H1 (cell line): Measurements from ENCODE around the gene PLCL1. TPM values are rescaled to one million over a fixed set of nuclear protein-coding genes. Genes with fewer than 3 reads are reported as not detected.

Experiments used
- CTCF ChIA-PET: fragments of 300-600 bp; sonication (Branson Sonifier 250); formaldehyde crosslinking; loops from one replicate; lab custom pipeline; 2021; ENCODE audit not compliant: partially characterized antibody; lab: Charles Lee
- POLR2A ChIA-PET: fragments of 300-600 bp; sonication (Branson Sonifier 250); formaldehyde crosslinking; loops from one replicate; lab custom pipeline; 2021; ENCODE audit warnings: inconsistent platforms; ENCODE audit not compliant: partially characterized antibody; lab: Charles Lee
- DNase-seq, 2 experiments: peaks; one replicate each; pipeline versions ENCODE4 v3.0.0 to v3.0.0-alpha.2; 2010 to 2022; ENCODE audit warnings: low spot score in 2 of 2, low read depth in 1 of 2, mixed read lengths in 1 of 2
- FAIRE-seq: peaks from 2 replicates; lab custom pipeline; 2011; peaks lifted over from hg19 to GRCh38; lab: Jason Lieb, UNC
- H2AFZ ChIP-seq: 2 replicates; pipeline ENCODE4 v1.8.1; 2012; ENCODE audit warnings: low read length, inconsistent platforms
- H2AK5ac ChIP-seq: 2 replicates; pipeline ENCODE4 v1.6.1; 2013; ENCODE audit warnings: low read depth, low read length
- H2BK120ac ChIP-seq: replicated peaks from 2 replicates; pipeline ENCODE3; 2013; ENCODE audit warnings: low read depth, low read length, inconsistent platforms
- H2BK12ac ChIP-seq: 2 replicates; pipeline ENCODE4 v1.6.1; 2013; ENCODE audit warnings: low read depth, low read length
- H2BK15ac ChIP-seq: 2 replicates; pipeline ENCODE4 v1.6.1; 2013; ENCODE audit warnings: low read length
- H2BK20ac ChIP-seq: 2 replicates; pipeline ENCODE4 v1.6.1; 2013; ENCODE audit warnings: low read length
- H2BK5ac ChIP-seq: 2 replicates; pipeline ENCODE4 v1.6.1; 2013; ENCODE audit warnings: low read depth, low read length
- H3K14ac ChIP-seq: 2 replicates; pipeline ENCODE4 v1.6.1; 2013; ENCODE audit warnings: inconsistent platforms; ENCODE audit not compliant: insufficient read length
- H3K18ac ChIP-seq: 2 replicates; pipeline ENCODE4 v1.6.1; 2013; ENCODE audit warnings: low read length; ENCODE audit errors: extremely low read depth
- H3K23ac ChIP-seq: 2 replicates; pipeline ENCODE4 v1.6.1; 2013; ENCODE audit warnings: inconsistent platforms; ENCODE audit not compliant: insufficient read length
- H3K23me2 ChIP-seq: 2 replicates; pipeline ENCODE4 v1.6.1; 2013; ENCODE audit warnings: low read depth, low read length
- H3K27ac ChIP-seq: 2 replicates; pipeline ENCODE4 v1.6.1; 2011; ENCODE audit warnings: low read depth, low read length, inconsistent platforms
- H3K27me3 ChIP-seq, 4 experiments: replicated peaks in 1 of 4; 1 replicate in 1 of 4; 2 replicates in 3 of 4; pipeline versions ENCODE4 v1.6.1 to v1.8.1; 2011 to 2013; ENCODE audit warnings: low read length in 3 of 4, mild to moderate bottlenecking in 3 of 4, inconsistent platforms in 2 of 4, mixed read lengths in 2 of 4, moderate library complexity in 1 of 4; ENCODE audit not compliant: control insufficient read depth in 3 of 4, insufficient read depth in 3 of 4; ENCODE audit errors: extremely low read depth in 1 of 4
- H3K36me3 ChIP-seq, 4 experiments: 2 replicates each; pipeline versions ENCODE4 v1.6.1 to v1.8.1; 2011 to 2013; ENCODE audit warnings: mild to moderate bottlenecking in 4 of 4, low read length in 3 of 4, moderate library complexity in 2 of 4, control low read depth in 1 of 4, inconsistent platforms in 1 of 4; ENCODE audit not compliant: insufficient read depth in 4 of 4, control insufficient read depth in 2 of 4
- H3K4ac ChIP-seq: replicated peaks from 2 replicates; pipeline ENCODE3; 2013; ENCODE audit warnings: low read length, low read depth, mixed read lengths, inconsistent platforms; ENCODE audit not compliant: insufficient read length
- H3K4me1 ChIP-seq, 4 experiments: replicated peaks in 1 of 4; 1 replicate in 1 of 4; 2 replicates in 3 of 4; pipeline versions ENCODE4 v1.6.1 to v1.8.1; 2011 to 2013; ENCODE audit warnings: low read length in 3 of 4, inconsistent platforms in 2 of 4, mixed read lengths in 1 of 4; ENCODE audit not compliant: insufficient read depth in 4 of 4, control insufficient read depth in 3 of 4
- H3K4me2 ChIP-seq, 2 experiments: 2 replicates each; pipeline versions ENCODE4 v1.6.1 to v1.8.1; 2011 to 2013; ENCODE audit warnings: low read depth in 2 of 2, low read length in 2 of 2, control low read depth in 1 of 2, inconsistent platforms in 1 of 2, mild to moderate bottlenecking in 1 of 2; ENCODE audit not compliant: insufficient read depth in 1 of 2
- H3K4me3 ChIP-seq, 4 experiments: fragments of 200-600, 300-600 bp in 1 of 4; sonication (generic), shearing (Covaris generic), sonication (Bioruptor Twin) in 1 of 4; 2 replicates each; pipeline versions ENCODE4 v1.5.1 to v1.8.1; 2011 to 2016; ENCODE audit warnings: low read length in 4 of 4, low read depth in 3 of 4, control low read depth in 2 of 4, inconsistent platforms in 2 of 4, mild to moderate bottlenecking in 2 of 4, mixed read lengths in 1 of 4, moderate library complexity in 1 of 4; ENCODE audit not compliant: insufficient read depth in 2 of 4; ENCODE audit errors: extremely low read depth in 1 of 4
- H3K56ac ChIP-seq: replicated peaks from 2 replicates; pipeline ENCODE3; 2013; ENCODE audit warnings: low read depth, mild to moderate bottlenecking, mixed read lengths, low read length, inconsistent platforms; ENCODE audit not compliant: insufficient read length
- H3K79me1 ChIP-seq: 2 replicates; pipeline ENCODE4 v1.6.1; 2013; ENCODE audit warnings: low read depth, low read length, control low read depth
- H3K79me2 ChIP-seq, 2 experiments: 2 replicates each; pipeline versions ENCODE4 v1.6.1 to v1.8.1; 2012 to 2013; ENCODE audit warnings: low read length in 2 of 2, mild to moderate bottlenecking in 2 of 2, inconsistent platforms in 1 of 2; ENCODE audit not compliant: insufficient read depth in 2 of 2, control insufficient read depth in 1 of 2
- H3K9ac ChIP-seq, 4 experiments: replicated peaks in 1 of 4; 1 replicate in 1 of 4; 2 replicates in 3 of 4; pipeline versions ENCODE4 v1.6.1 to v1.8.1; 2011 to 2013; ENCODE audit warnings: low read depth in 3 of 4, low read length in 3 of 4, control low read depth in 2 of 4, mild to moderate bottlenecking in 2 of 4, moderate library complexity in 2 of 4, inconsistent platforms in 1 of 4; ENCODE audit errors: extremely low read depth in 1 of 4
- H3K9me3 ChIP-seq, 2 experiments: 2 replicates each; pipeline versions ENCODE4 v1.6.1 to v1.8.1; 2012 to 2013; ENCODE audit warnings: mild to moderate bottlenecking in 2 of 2, moderate library complexity in 2 of 2, control low read depth in 1 of 2, inconsistent platforms in 1 of 2, low read depth in 1 of 2, low read length in 1 of 2, mixed read lengths in 1 of 2; ENCODE audit not compliant: insufficient read depth in 2 of 2
- H4K20me1 ChIP-seq, 2 experiments: replicated peaks in 1 of 2; 2 replicates each; pipeline versions ENCODE3 to v1.8.1; 2011 to 2013; ENCODE audit warnings: inconsistent platforms in 2 of 2, low read length in 2 of 2, mild to moderate bottlenecking in 1 of 2; ENCODE audit not compliant: insufficient read depth in 2 of 2, control insufficient read depth in 1 of 2
- H4K5ac ChIP-seq: 2 replicates; pipeline ENCODE4 v1.6.1; 2013; ENCODE audit warnings: low read length, low read depth, mixed read lengths, inconsistent platforms; ENCODE audit not compliant: insufficient read length
- H4K8ac ChIP-seq: 2 replicates; pipeline ENCODE4 v1.8.0; 2013; ENCODE audit warnings: mild to moderate bottlenecking, moderate library complexity, low read length, inconsistent platforms; ENCODE audit not compliant: insufficient read depth; ENCODE audit errors: extremely low read depth
- H4K91ac ChIP-seq: replicated peaks from 2 replicates; pipeline ENCODE3; 2013; ENCODE audit warnings: low read length, mixed read lengths, inconsistent platforms; ENCODE audit not compliant: insufficient read length
- CTBP2 ChIP-seq: IDR thresholded peaks from 2 replicates; pipeline ENCODE4 v1.7.0; 2011; ENCODE audit warnings: borderline replicate concordance, mild to moderate bottlenecking, moderate library complexity, mixed read lengths, low read length; ENCODE audit not compliant: insufficient read depth, insufficient read length
- GABPA ChIP-seq: IDR thresholded peaks from 2 replicates; pipeline ENCODE4 v1.6.1; 2011; ENCODE audit warnings: mild to moderate bottlenecking, low read length, moderate library complexity, borderline replicate concordance; ENCODE audit not compliant: insufficient read depth
- POLR2AphosphoS5 ChIP-seq: IDR thresholded peaks from 2 replicates; pipeline ENCODE4 v1.6.1; 2011; ENCODE audit warnings: low read depth, low read length
- SRF ChIP-seq: IDR thresholded peaks from 2 replicates; pipeline ENCODE4 v1.6.1; 2011; ENCODE audit warnings: mild to moderate bottlenecking, low read depth, low read length, moderate library complexity
- WGBS, 2 experiments: shearing (Covaris generic) in 1 of 2; methylation state at CpG; one replicate each; pipeline versions ENCODE4 v1.1.6 to v1.1.7; 2013 to 2015; ENCODE audit warnings: low lambda C conversion rate in 2 of 2, mixed read lengths in 2 of 2, inconsistent platforms in 1 of 2, low coverage in 1 of 2, missing lambda C conversion rate in 1 of 2; ENCODE audit not compliant: insufficient replicate concordance in 2 of 2, insufficient coverage in 1 of 2, insufficient read length in 1 of 2; ENCODE audit errors: extremely low coverage in 1 of 2, missing lambda C conversion rate in 1 of 2; 5-methylcytosine and 5-hydroxymethylcytosine counted together
- polyA plus RNA-seq, 7 experiments: library from polyadenylated mRNA; depleted of rRNA in 3 of 7; stranded (reverse) in 5 of 7; unstranded in 2 of 7; fragments of >200 nt in 5 of 7; fragments of 200-250 nt in 2 of 7; gene quantifications; 1 replicate in 5 of 7; 2 replicates in 1 of 7; 4 replicates in 1 of 7; pipeline versions ENCODE4 v1.2.1 to v1.2.3, GENCODE V29; 2011 to 2013; ENCODE audit warnings: missing spikeins in 2 of 7, mixed read lengths in 2 of 7
- total RNA-seq: library from RNA; stranded (reverse); fragmentation: NEBNext Ultra II Directional; extraction: Animal tissue kit (Norgen Biotek cat#: 25700); gene quantifications from 2 replicates; pipeline ENCODE4 v1.2.1, GENCODE V29; 2021

The PLCL1 gene
- total and polyA plus RNA-seq, 2 of the 8 experiments (the other 6 are each of a cell fraction or from before 2014, with no cell fraction given) = not detected

- Histone ChIP-seq H2BK15ac (no peak overlapping the region), H3K4ac (no peak overlapping the region), H2BK5ac (no peak overlapping the region), H3K27me3 (no peaks in the 10 kb centered on the region), H4K5ac (no peak overlapping the region), H3K79me1 (no peaks in the 10 kb centered on the region), H4K8ac (no peak overlapping the region), H4K20me1 (no peaks in the 10 kb centered on the region), H3K14ac (no peak overlapping the region), H3K9ac (no peak overlapping the region), H3K4me2 (no peak overlapping the region), H3K56ac (no peak overlapping the region), H3K4me1 (no peaks in the 10 kb centered on the region; a peak in 2 of 7 replicates), H3K4me3 (no peak overlapping the region), H2AK5ac (no peak overlapping the region), H3K23me2 (no peaks in the 10 kb centered on the region), H3K27ac (no peak overlapping the region), H2BK12ac (no peak overlapping the region), H3K36me3 (no peaks in the 10 kb centered on the region), H3K9me3 (no peaks in the 10 kb centered on the region), H4K91ac (no peak overlapping the region), H2BK120ac (no peak overlapping the region), H3K79me2 (no peaks in the 10 kb centered on the region), H3K18ac (no peak overlapping the region), H2BK20ac (no peak overlapping the region), H2AFZ (peak overlapping the region; percentile 73; the same call in 1 of the 2 replicates), H3K23ac (no peak overlapping the region)
- WGBS, 2 experiments = 95% methylated on average over 8 of the region's 8 CpGs; no CpG with 5 or more reads in 1 of the 2 experiments
- FAIRE-seq (no peak), DNase-seq (no peak)
- ChIA-PET POLR2A (no interaction called here), CTCF (interaction anchor here (0.6 kb wide), 1 partner anchor 110 kb away, joined by 3 read pairs; no protein-coding TSS in a partner anchor)
- TF ChIP-seq SRF (no peak), GABPA (no peak), CTBP2 (no peak), POLR2AphosphoS5 (no peak)
These were observed 104.8 kb downstream of the PLCL1 start for GRCh38 chr2:197908990-197909776.
